ENCODE measurements around the gene SGCG.

DNA sequence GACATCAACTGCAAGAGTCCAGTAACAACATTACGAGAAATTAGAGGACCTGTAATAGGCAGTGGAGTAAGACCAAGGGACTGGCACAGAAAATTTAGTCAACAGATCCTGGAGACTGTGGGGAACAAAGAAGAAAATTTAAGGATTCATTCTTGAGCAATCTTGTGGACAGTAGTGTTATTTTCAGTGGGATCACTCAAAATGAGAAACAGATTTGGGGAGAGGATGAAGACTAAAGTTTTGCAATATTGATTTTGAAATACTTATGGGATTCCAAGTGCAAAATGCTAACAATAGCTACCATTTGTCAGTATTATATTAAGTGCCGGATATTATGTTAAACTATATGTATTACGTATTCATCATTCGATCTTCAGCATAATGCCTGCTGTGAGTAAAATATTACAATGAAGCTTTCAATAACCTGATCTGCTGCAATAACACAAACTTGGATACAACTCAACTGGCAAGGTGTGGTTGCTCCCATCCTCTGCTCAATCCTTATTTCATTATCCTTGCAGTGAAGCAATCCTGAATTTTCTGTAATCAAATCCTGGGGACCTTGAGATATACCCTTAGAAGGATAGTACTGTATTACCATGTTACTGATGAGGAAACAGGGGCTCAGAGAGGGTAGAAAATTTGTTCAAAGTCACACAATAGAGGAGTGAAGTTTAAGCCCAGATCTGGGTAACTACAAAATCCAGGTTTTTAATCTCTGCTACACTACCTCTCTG, 168.6 kb downstream of the SGCG start:
- TF ChIP-seq, protein P1, sequence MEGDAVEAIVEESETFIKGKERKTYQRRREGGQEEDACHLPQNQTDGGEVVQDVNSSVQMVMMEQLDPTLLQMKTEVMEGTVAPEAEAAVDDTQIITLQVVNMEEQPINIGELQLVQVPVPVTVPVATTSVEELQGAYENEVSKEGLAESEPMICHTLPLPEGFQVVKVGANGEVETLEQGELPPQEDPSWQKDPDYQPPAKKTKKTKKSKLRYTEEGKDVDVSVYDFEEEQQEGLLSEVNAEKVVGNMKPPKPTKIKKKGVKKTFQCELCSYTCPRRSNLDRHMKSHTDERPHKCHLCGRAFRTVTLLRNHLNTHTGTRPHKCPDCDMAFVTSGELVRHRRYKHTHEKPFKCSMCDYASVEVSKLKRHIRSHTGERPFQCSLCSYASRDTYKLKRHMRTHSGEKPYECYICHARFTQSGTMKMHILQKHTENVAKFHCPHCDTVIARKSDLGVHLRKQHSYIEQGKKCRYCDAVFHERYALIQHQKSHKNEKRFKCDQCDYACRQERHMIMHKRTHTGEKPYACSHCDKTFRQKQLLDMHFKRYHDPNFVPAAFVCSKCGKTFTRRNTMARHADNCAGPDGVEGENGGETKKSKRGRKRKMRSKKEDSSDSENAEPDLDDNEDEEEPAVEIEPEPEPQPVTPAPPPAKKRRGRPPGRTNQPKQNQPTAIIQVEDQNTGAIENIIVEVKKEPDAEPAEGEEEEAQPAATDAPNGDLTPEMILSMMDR (IDR thresholded peaks at IDR 0.05; ENCODE audit: low read depth, low read length) = no peak
- no peak for TF ChIP-seq POLR2A (IDR thresholded peaks at IDR 0.05; ENCODE audit: extremely low read depth, insufficient read length)
